ENCODE data around the gene CHSY1. TPM values are rescaled to one million over a fixed set of nuclear protein-coding genes. Genes with fewer than 3 reads are reported as not detected.

CHSY1 gene
- polyA plus RNA-seq, 2 of the 4 experiments (the other 2 are of a cell fraction): 16.0 to 28.1 TPM

DNA sequence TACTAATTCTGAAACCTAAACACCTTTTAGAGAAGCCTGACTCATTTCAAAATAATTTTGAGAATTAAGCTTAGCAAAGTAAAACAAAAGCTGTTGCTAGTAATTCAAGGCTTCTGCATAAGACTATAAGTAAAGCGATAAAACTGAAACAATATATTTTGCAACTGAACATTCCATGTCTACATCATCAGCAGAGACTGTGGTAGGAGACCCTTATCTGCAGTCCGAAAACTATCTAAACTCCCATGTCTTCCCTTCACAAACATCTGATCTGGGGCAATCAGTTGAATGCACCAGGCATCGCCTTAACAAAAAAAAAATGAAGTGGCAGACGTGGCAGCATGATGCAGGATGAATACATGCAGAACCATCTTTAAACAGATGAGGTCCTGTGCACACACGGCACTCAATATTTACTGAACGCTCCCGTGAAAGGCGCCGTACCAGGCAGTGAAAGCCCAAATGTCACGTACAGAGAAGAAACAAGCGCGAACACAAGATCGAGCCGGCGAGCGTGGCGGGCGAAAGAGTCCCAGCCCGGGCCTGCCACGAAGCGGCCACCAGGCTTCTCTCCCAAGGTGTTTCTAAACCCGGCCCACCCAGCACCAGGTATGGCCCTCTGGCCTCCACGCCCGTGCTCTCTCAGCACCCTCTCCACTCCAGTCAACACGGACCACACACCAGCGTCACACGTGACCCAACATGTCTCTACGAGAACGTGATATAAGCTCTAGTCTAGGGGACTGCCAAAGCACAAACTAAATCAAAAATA lies 63.0 kb downstream of the CHSY1 start:
- ChIA-PET POLR2A (no interaction called here), CTCF (interaction anchor here (1.1 kb wide), 1 partner anchor 69 kb away, joined by 4 read pairs; no protein-coding TSS in a partner anchor)
- H3K4me2 ChIP-seq: no peak overlapping the region
- H3K4me1 ChIP-seq: peaks cover 19% of the 10 kb centered on the region
- 89% methylated on average over 29 of the region's 29 CpGs for WGBS (ENCODE audit: missing lambda C conversion rate)
- no peaks in the 10 kb centered on the region for H3K9me3 ChIP-seq
- H3K27ac ChIP-seq: no peak overlapping the region
- TF ChIP-seq CHD2 (IDR thresholded peaks at IDR 0.05; ENCODE audit: low read length, partially characterized antibody) (no peak), TFCP2L1 (CRISPR knock-in tag; IDR thresholded peaks at IDR 0.05) (no peak), HDAC2 (IDR thresholded peaks at IDR 0.05) (no peak), HOXB13 (CRISPR knock-in tag; IDR thresholded peaks at IDR 0.05; ENCODE audit: low read depth) (no peak), RCOR1 (IDR thresholded peaks at IDR 0.05; ENCODE audit: low read depth, low read length) (no peak), FOSB (CRISPR knock-in tag; IDR thresholded peaks at IDR 0.05) (no peak), ZNF302 (CRISPR knock-in tag; IDR thresholded peaks at IDR 0.05) (no peak), JUN (IDR thresholded peaks at IDR 0.05) (no peak), ZFP36 (IDR thresholded peaks at IDR 0.05; ENCODE audit: borderline replicate concordance, partially characterized antibody) (no peak), PHF8 (IDR thresholded peaks at IDR 0.05; ENCODE audit: borderline replicate concordance, low read depth) (no peak)
- TF ChIP-seq, protein P1, sequence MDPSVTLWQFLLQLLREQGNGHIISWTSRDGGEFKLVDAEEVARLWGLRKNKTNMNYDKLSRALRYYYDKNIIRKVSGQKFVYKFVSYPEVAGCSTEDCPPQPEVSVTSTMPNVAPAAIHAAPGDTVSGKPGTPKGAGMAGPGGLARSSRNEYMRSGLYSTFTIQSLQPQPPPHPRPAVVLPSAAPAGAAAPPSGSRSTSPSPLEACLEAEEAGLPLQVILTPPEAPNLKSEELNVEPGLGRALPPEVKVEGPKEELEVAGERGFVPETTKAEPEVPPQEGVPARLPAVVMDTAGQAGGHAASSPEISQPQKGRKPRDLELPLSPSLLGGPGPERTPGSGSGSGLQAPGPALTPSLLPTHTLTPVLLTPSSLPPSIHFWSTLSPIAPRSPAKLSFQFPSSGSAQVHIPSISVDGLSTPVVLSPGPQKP (IDR thresholded peaks at IDR 0.05; ENCODE audit: low read depth, low read length): no peak
- DNase-seq (ENCODE audit: low read depth in 1 of 2, low spot score in 1 of 2): no peak
- no peak for ATAC-seq
- FAIRE-seq: no peak
- H3K4me3 ChIP-seq: no peak overlapping the region

DNA sequence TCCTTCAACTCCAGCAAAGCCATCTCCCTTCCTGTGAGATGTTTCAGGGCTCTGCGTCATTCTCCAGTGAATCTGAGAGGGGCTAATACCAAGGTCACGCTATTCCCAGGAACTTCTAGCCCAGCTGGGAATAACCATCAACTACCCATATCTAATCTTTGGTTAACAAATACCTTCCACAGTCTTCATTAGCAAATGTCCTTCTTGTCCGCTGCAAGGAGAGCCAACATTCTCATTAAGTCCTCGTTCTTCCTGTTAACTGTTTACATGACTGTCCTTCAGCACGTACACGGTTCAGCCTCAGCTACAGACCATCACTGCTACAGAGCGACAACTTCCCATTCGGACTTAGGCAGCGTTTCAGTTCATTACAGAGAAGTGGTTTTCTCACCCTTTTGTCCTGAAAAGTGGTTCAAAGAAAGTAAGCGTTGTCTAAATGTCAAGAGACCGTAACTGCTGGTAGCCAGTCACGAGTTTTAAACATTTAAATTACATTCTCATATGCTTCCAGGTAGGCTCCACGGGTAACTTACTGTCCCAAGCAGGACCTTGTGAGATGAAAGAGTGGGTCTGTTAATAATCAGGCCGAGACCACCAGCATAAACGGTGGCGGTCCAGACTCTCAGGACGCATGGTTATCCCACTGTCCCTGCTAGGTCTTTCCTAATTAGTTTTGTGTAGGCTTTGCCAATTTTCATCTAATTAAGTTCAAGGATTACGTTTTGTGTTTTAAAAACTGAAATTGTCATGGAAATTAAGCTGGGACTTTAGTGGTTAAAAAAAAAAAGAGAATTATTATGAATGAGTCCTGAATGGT lies 63.8 kb downstream of the CHSY1 start:
- H3K27ac ChIP-seq: no peak overlapping the region
- POLR2A ChIA-PET: no interaction called here
- H3K4me1 ChIP-seq: peaks cover 19% of the 10 kb centered on the region
- WGBS (ENCODE audit: missing lambda C conversion rate): 86% methylated on average over 18 of the region's 18 CpGs
- H3K9me3 ChIP-seq: no peaks in the 10 kb centered on the region
- H3K4me3 ChIP-seq: no peak overlapping the region
- H3K4me2 ChIP-seq: no peak overlapping the region
- DNase-seq (ENCODE audit: low read depth in 1 of 2, low spot score in 1 of 2) (no peak), ATAC-seq (no peak), FAIRE-seq (no peak)
- TF ChIP-seq GATA3 (IDR thresholded peaks at IDR 0.05; ENCODE audit: borderline replicate concordance): no peak
- TF ChIP-seq, protein P2, sequence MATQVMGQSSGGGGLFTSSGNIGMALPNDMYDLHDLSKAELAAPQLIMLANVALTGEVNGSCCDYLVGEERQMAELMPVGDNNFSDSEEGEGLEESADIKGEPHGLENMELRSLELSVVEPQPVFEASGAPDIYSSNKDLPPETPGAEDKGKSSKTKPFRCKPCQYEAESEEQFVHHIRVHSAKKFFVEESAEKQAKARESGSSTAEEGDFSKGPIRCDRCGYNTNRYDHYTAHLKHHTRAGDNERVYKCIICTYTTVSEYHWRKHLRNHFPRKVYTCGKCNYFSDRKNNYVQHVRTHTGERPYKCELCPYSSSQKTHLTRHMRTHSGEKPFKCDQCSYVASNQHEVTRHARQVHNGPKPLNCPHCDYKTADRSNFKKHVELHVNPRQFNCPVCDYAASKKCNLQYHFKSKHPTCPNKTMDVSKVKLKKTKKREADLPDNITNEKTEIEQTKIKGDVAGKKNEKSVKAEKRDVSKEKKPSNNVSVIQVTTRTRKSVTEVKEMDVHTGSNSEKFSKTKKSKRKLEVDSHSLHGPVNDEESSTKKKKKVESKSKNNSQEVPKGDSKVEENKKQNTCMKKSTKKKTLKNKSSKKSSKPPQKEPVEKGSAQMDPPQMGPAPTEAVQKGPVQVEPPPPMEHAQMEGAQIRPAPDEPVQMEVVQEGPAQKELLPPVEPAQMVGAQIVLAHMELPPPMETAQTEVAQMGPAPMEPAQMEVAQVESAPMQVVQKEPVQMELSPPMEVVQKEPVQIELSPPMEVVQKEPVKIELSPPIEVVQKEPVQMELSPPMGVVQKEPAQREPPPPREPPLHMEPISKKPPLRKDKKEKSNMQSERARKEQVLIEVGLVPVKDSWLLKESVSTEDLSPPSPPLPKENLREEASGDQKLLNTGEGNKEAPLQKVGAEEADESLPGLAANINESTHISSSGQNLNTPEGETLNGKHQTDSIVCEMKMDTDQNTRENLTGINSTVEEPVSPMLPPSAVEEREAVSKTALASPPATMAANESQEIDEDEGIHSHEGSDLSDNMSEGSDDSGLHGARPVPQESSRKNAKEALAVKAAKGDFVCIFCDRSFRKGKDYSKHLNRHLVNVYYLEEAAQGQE (IDR thresholded peaks at IDR 0.05): no peak
- TF ChIP-seq HEYL (CRISPR knock-in tag; IDR thresholded peaks at IDR 0.05): no peak
- TF ChIP-seq POLR2A (IDR thresholded peaks at IDR 0.05; ENCODE audit: low read length): no peak
- TF ChIP-seq CEBPB (IDR thresholded peaks at IDR 0.05): no peak
- TF ChIP-seq HOXB5 (CRISPR knock-in tag; IDR thresholded peaks at IDR 0.05): no peak
- no peak for TF ChIP-seq MAZ (IDR thresholded peaks at IDR 0.05; ENCODE audit: borderline replicate concordance, low read depth, low read length)
- no peak for TF ChIP-seq NFE2L2 (conservative IDR thresholded peaks at IDR 0.05; ENCODE audit: low read length)
- TF ChIP-seq ZSCAN20 (CRISPR knock-in tag; IDR thresholded peaks at IDR 0.05): no peak
- TF ChIP-seq EHF (CRISPR knock-in tag; IDR thresholded peaks at IDR 0.05): no peak
- no peak for TF ChIP-seq ZFP36 (IDR thresholded peaks at IDR 0.05; ENCODE audit: borderline replicate concordance, partially characterized antibody)
- TF ChIP-seq HOXA7 (CRISPR knock-in tag; IDR thresholded peaks at IDR 0.05): no peak
- CTCF ChIA-PET: no interaction called here

Measured in A549 (cell line).